ENCODE data around the gene SHISA6.
"Not testable (repeated sequence)": the region's sequence is repeated elsewhere in the genome, so short reads cannot be mapped to it uniquely, and the experiment has no call there.

The SHISA6 gene

DNA sequence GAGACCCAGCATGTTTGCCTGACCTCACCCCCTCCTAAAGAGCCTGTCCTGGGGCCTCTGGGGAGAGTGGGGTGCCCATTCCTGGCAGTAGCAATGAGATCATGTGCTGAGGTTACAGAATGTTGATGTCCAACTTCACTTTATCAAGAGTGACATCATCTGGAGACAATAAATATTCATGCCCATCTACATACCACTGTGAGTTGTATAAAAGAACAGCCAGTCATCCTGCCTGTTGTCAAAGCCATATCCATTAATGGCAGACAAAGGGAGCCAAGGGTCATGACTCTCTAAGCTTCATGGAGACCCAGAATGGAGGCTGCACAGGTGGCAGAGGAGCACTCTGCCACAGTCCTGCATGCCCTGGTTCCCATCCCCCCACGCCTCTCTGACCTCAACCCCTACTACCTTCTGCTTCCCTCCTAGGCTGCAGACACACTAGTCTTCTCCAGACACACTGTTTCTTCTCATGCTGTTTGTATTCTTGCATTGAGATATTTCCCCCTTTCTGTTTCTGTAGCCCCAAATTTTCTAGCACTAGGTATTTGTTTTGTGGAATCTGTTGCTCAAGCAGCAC, 27.1 kb downstream of the SHISA6 start:
- no peak for DNase-seq (ENCODE audit: low read depth)

DNA sequence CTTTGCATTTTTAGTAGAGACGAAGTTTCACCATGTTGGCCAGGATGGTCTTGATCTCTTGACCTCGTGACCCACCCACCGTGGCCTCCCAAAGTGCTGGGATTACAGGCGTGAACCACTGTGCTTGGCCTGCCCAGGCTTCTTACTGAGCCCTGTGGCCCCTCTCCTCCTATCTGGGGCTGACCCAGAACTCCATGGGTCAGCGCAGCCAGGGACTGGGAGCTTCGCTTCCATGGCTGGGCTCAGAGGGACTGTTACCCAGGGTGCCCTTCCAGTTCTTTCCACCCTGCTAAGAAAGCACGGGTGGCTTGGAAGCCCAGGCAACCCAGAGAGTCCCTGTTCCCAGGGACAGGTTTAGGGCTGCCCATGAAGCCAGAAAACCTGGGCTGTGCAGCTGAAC, 28.2 kb downstream of the SHISA6 start:
- DNase-seq (ENCODE audit: low read depth), result no peak

DNA sequence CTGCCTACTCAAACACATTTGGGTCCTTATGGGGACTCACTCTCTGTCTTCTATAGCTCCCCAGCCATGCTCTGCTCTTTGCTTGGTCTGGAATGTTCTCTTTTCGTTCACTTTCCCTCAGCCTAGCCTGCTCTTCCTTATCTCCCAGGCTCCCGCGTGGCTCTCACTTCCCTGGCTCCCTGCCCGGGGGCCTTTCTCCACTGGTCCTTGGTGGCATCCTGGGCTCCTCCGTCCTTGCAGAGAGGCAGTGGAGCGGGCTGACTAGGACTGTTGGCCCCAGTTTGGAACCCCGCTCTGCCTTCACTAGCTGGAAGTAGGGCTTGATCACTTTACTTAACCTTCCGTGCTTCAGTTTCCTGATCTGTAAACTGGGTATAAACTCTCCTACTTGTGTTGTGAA, 31.2 kb downstream of the SHISA6 start:
- no peak for DNase-seq (ENCODE audit: low read depth)

DNA sequence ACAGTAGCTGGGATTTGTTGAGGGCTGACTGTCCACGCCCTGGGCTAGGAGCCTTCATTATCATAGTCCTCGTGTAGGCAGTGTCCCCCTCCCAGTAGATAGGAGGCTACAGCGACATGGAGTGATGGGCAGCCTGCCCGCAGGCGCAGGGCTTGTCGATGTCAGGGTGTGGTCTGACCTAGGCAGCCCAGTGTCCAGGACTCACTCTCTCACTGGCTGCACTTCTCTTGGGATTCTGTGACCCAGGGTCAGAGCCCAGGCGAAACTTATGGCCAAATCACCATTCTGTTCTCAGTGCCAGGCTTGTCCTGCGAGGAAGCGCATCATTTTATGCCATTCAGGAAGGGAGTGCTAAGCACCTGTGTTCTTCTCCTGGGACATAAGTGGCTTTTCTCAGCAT, 32.6 kb downstream of the SHISA6 start:
- no peak for DNase-seq (ENCODE audit: low read depth)

DNA sequence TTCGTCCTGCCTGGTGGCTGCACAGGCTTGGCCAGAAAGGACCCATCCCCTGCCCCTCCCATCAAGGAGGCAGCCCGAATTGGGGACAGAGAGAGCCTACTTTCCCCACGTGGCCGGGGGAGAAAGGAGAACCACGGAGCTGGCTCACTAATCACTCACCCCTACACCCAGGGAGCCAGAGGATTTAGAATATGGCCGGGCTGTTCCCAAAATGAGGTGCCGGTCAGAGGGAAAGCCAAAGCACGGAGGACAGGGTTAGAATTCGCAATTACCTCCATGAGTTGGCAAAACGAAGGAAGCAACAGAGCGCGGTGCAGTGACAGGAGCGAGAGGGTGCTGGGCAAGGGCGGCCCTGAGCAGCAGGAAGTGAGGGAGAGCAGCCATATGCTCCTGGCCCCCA, 33.1 kb downstream of the SHISA6 start:
- DNase-seq (ENCODE audit: low read depth), result no peak

DNA sequence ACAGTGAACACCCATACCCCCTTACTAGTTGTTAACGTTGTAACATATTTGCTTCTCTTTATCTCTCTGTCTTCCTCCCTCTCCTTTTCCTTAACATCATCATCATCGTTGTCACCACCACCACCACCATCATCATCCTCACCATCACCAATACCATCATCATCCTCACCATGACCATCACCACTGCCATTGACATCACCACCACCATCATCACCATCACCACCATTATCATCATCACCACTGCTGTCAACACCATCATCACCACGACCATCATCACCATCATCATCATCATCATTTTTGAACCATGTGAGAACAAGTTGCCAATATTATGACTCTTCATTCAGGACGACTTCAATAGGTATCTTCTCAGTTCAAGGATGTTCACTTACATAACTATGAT, 35.5 kb downstream of the SHISA6 start:
- DNase-seq (ENCODE audit: low read depth), result no peak

DNA sequence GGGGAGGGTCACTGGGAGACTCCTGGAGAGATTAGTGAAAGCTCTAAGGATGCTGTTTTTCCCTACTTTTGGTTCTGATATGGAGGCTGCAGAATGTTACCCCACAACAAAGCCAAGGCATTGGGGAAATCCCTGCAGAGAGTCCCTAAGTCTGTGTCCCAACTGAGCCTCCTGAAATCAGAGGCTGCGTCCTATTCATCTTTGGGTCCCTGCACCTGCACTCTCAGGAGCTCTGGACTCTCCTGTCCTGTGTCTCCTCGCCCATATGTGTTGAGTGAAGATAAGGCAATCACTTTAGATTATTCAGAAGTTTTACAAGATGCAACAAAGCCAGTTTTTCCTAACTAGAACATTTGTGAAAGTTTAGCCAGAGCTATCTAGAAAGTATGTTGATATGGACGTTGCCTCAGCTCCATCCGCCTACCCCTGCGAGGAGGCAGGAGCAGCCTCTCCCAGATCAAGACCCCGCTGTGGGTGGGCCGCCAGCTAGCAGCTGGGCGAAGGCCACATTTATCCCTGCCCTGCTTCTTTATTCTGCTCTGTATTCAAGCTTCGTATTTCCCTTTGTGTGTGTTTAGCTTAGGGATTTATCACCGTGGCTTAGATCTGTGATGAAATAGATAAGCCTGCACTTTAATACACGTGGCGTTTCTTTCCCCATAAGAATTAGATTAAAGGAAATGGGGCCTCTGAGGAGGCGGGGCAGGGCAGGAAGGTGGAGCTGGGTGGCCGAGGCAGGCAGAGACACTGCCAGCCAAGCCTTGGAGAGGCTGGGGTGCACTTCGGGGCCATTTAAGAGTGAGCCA, 37.4 kb downstream of the SHISA6 start:
- no peak for DNase-seq (ENCODE audit: low read depth)

DNA sequence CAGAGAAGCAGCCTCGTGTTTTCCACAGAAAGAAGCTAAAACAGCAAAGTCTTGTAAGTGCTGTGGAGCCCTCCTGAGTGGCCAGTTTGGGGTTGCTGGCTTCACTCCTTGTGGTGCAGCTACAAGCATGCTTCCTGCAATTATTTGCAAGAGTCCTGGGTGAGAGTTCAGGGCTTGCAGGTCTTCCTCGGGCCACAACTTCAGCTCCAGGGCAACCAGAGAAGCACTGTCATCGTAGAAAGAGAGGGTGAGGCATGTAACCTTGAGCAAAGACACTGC, 37.9 kb downstream of the SHISA6 start:
- DNase-seq (ENCODE audit: low read depth), result no peak

DNA sequence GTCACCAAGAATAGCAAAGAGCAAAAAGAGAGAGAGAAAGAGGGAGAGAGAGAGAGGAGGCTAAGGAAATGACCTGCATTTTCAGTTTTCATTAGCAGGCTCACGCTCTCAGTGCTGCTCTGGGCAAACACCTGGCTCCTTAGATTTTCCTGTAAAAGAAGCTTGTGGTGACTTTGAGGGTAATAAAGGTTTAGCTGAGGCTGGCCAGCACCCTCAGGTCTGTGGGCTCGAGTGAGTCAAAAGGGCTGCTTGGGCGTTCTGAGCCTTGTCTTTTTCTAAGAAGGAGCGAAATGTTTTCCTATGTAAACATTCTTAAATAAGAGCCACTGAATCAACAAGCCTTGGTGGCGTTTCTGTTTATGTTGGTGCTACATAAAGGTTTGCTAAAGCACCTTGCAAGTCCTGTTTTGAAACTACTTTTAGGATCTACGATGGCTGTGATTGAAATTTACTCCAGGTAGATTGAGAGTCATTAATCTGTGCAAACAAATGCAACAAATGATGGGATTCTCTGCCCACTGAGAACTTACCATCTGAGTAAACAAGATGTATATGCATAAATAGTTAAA, 38.8 kb downstream of the SHISA6 start:
- DNase-seq (ENCODE audit: low read depth), result no peak

DNA sequence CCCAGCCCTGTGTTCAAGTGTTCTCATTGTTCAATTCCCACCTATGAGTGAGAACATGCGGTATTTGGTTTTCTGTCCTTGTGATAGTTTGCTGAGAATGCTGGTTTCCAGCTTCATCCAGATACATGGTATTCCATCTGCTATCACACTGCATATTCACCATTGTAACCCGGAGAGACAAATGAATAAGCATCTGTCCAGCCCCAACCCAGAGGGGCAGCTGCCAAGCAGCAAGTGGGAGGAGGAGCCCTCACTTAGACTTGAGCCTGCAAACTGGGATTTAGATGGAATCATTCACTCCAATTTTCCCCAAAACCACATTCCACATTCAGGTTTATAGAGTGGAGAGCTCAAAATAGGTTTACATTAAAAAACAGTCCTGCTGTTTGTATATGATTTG, 41.6 kb downstream of the SHISA6 start:
- DNase-seq (ENCODE audit: low read depth), result no peak

DNA sequence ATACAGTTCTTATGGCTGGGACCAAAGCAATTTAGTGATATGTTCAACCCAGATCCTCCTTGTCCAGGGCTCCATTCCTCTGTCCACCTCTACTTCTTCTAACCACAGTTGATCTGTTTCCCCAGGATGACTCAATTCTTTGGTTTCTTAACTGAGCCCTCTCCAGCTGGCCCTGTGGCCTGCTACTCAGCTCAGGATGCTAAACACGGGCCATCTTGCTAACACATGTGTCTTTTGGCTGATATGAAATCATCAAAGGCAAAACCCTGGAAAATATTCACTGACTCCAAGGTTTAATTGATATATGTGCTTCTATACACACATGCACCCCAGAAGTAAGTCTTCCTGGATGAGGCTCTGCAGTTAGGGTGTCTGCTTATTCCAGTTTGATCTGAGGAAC, 43.8 kb downstream of the SHISA6 start:
- DNase-seq (ENCODE audit: low read depth), result no peak

DNA sequence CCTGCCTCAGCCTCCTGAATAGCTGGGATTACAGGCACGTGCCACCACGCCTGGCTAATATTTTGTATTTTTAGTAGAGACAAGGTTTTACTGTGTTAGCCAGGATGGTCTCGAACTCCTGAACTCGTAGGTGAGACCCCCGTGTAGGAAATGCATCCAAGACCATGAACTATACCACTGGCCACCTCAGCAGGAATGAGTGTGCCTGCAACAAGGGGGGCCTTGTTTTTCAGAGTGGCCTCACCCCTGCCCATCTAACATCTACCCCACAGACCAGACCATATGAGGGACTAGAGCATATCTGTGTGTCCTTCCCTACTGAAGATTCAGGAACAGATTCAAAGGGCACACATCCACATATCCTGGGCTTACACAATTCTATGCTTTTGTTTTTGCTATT, 44.9 kb downstream of the SHISA6 start:
- DNase-seq (ENCODE audit: low read depth), result no peak

DNA sequence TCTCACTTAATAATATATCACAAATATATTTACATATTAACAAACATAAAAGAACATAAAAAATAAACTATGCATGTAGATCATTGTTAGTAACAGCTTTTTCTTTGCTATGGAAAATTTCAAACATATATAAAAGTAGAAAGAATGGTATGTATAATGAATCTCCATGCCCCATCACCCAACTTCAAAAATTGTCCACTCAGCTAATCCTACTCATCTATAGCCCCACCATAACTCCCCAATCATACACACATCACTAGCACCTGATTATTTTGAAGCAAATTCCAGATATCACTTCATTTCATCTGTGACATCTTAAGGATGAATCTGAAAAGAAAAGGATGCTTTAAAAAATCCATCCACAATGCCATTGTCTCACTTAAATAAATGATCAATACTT, 46.8 kb downstream of the SHISA6 start:
- DNase-seq (ENCODE audit: low read depth), result no peak

DNA sequence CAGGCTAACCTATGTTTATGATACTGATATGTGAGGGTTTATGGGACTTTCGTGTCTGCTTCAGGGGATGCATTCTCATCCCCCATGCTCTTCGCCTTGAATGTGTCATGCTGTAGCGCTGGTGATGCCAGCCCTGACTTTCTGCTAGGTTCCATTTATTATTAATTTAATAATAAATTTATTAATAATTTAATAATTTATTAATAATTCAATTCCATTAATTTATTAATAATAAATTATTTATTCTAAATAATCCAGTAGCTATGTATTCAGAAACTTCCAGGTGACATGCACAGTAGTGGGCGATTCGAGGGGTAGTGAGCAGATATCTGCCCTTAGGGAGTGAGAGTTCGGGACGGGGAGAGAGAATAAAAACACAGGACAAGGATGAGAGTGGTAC, 49.8 kb downstream of the SHISA6 start:
- no peak for DNase-seq (ENCODE audit: low read depth)

DNA sequence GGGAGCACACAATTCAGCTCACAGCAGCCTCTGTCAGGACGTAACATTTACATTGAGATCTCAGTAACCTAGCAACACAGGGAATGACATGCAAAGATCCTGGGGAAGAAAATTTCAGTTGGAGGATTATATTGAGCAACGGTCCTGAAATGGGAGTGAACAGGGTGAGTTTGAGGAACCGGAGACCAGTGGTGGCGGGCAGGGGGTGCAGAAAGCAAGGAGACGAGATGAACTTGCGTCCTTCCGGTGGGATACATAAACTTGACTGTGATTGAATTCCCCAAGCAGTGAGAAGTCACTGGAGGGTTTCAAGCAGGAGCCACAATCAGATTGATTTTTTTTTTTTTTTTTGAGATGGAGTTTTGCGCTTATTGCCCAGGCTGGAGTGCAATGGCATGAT, 51.5 kb downstream of the SHISA6 start:
- no peak for DNase-seq (ENCODE audit: low read depth)

DNA sequence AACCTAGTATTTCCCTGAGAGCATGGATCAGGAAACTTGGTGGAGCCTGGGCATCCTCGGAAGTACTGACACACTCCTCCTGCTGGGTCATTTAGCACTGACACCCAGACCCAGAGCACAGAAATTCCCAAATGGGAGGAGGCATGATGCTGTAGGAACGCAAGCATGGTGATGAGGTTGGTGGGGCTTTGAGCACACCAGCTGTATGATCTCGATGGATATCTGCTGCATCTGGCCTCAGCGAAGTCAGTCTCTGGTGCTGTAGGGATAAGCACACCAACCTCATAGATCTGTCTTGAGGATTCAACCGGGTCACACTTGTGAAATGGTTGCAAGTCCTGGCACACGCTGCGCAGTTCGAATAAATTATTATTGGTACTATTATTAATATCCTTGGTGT, 52.5 kb downstream of the SHISA6 start:
- no peak for DNase-seq (ENCODE audit: low read depth)

DNA sequence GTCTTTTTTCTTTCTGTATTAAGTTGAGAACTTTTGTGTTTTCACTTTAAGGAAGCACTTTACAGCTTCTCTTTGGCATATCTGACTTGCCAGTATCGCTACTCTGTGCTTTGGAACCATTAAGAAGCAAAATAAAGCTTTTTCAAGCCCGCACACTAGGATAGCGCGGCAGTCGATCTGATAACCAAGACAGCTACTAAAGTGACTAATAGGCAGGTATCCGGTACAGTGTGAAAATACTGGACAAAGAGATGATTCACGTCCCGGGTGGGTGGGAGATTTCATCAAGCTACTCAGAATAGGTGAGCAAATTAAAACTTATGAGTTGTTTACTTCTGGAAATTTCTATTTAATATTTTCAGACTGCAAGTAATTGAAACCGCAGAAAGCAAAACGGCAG, 53.8 kb downstream of the SHISA6 start:
- no peak for DNase-seq (ENCODE audit: low read depth)

DNA sequence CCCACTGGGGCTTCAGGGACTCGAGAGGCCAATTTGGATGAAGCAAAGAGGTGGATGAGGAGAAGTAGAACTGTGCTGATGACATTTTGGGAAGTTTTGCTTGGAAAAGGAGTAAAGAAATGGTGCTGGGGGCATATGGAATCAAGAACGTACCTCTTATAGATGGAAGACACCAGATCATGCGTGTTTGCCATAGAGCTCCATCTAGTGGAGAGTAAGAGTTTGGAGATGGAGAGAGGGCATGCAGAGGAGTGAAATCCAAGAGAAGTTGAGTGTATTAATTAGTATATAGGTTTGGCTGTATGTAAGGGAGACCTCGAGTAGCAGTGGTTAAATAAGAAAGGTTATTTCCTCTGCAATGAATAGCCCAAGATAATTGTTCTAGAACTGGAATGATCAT, 56.0 kb downstream of the SHISA6 start:
- DNase-seq (ENCODE audit: low read depth), result no peak

DNA sequence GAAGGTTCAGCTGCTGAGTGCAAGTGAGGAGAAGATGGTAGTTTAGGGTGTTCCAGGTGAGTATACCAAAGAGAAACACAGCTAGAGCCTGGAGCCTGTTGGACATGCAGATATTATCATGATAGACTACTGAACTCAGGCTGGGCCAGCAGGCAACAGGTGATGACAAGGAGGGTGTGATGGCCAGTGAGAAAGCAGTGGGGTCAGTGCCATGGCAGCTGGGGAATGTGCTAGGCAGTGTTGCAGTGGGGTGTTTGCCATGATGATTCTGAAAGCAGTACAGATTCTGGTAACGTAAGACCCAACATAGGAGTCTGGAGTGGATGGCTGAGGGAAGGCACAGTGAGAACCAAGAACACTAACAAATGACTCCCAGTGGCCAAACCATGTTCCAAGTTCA, 57.4 kb downstream of the SHISA6 start:
- DNase-seq (ENCODE audit: low read depth), result no peak

DNA sequence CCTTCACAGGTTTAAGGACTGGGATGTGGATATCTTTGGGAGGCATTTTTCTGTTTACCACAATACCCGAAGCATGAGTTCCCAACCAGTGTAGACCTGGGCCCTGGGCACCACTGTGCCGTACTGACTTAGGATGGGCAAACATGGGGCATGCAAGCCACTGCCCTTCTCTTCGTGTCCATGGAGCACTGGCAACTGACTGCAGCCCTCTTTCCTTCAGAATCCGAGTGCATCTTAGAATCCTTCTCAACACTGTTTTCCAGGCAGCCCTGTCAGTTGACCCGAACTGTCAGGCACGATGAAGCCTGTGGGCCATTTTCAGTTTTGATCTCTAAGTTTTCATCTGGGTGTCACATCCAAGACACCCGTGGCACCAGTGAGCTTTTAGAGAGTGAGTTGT, 59.2 kb downstream of the SHISA6 start:
- DNase-seq (ENCODE audit: low read depth), result no peak

DNA sequence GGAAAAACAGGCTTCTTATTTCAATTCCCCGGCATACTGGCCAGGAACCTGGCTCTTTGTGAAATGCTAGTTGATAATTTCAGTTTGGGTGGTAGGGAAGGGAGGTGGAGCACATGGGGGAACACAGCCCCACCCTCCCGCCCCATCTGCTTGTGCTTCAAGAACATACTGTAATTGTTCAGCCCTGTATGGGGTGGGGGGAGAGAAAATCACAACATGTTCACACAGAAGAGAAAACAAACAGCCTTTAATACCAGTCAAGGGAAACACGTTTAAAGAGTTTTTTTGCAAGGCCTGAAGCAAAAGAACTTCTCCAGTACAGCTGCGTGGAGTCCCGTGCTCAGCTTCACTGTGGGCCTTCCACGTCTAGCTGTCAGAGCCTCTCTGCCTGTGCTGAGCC, 59.7 kb downstream of the SHISA6 start:
- no peak for DNase-seq (ENCODE audit: low read depth)

DNA sequence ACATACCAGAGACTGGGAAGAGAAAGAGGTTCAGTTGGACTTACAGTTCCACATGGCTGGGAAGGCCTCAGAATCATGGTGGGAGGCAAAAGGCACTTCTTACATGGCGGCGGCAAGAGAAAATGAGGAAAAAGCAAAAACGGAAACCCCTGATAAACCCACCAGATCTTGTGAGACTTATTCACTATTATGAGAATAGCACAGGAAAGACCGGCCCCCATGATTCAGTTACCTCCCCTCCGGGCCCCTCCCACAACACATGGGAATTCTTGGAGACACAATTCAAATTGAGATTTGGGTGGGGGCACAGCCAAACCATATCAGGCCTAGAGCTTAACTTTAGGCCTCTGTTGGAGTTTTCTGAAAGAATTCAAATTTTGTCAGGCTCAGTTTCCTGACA, 60.9 kb downstream of the SHISA6 start:
- DNase-seq (ENCODE audit: low read depth), result not testable (repeated sequence)

DNA sequence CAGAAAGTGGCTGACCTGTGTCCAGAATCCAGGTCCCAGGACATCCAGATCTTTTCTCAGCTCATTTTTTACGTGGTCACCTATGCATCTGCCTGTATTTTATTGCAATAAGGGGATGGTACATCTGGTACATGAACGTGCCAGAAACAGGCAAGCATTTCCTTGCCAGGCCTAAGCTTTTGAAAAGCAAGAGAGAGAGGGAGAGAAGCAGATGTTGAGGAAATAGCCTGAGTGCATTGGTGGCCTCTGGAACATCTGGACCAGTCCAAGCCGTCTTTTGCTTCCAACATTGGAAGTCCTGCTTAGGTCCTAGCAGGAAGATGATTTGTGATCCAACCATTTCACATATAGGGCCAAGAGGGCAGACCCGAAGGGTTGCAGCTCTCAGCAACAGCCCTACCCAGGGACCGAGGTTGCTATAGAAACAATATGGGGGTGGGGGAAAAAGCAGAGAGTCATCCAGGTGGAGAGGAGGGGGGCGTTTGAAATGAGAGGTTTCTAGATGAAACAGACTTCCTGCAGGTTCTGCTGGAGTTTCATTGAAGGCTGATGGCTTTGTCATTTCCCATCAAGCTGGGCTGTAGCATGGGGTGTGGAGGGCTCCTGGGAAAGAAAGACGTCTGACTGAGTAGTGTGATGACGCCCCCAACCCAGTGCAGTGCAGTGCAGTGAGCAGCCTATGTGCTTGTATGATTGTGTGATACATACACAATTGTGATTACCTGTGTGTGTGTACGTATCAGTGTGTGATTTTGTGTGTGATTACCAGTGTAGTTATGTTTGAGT, 61.6 kb downstream of the SHISA6 start:
- DNase-seq (ENCODE audit: low read depth), result no peak

Measured in stimulated activated CD8-positive, alpha-beta memory T cell treated with anti-CD3 and anti-CD28 coated beads, Interleukin-12 subunit alpha, Interleukin-12 subunit beta, amount 100 ng/mL, for 1 hour (primary cell).